HG02678 (cell line): Measurements from ENCODE around the gene ARL6IP6.

Experiments
- ATAC-seq: cut with Tn5 transposase; IDR thresholded peaks from one replicate; pipeline ENCODE4 v1.9.1; 2021; ENCODE audit warnings: mild to moderate bottlenecking, moderate library complexity; ENCODE audit not compliant: unreplicated experiment

Gene ARL6IP6

GRCh38 chr2:152718076-152718908, at the start of gene ARL6IP6:
Gene ARL6IP6 (plus strand): TSS chr2:152718620. CDS start chr2:152718625, 5 bp downstream.
- peak; percentile 68 for ATAC-seq

GRCh38 chr2:152674334-152674733, 44.1 kb upstream of the ARL6IP6 start:
- ATAC-seq: no peak

GRCh38 chr2:152676461-152676860, 42.0 kb upstream of the ARL6IP6 start:
- no peak for ATAC-seq

- ATAC-seq: no peak
Observed at GRCh38 chr2:152678808-152679207, 39.6 kb upstream of the ARL6IP6 start.

DNA sequence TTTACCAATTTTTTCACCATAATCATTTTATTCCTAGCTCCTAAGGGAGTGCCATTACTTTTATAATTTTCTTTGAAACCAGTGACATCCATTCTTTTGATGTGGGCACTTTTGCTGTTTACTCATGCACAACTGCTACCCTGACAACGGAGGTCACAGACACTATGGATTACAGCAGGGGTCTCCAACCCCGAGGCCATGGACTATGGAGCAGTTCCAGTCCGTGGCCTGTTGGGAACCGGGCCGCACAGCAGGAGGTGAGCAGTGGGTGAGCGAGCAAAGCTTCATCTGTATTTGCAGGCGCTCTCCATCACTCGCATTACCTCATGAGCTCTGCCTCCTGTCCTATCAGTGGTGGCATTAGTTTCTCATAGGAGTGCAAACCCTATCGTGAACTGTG, 35.8 kb upstream of the ARL6IP6 start:
- ATAC-seq: no peak

DNA sequence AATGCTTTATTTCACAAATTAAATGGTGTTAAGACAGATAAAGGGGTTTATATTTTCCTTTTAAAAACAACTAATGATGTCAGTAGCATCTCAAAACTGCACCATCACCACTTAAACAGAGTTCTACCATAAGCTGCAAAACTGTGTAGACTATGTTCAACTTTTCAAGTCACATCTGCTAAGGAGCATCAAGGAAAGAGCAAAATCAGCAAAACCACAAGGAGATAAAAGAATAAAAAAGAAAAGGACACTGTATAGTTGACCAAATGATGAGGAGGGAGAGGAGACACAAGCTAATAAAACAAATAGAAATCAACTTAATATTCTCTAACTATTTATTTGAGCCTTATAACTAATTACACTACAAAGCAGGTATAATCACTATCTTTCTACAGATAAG, 35.0 kb upstream of the ARL6IP6 start:
- ATAC-seq: no peak

DNA sequence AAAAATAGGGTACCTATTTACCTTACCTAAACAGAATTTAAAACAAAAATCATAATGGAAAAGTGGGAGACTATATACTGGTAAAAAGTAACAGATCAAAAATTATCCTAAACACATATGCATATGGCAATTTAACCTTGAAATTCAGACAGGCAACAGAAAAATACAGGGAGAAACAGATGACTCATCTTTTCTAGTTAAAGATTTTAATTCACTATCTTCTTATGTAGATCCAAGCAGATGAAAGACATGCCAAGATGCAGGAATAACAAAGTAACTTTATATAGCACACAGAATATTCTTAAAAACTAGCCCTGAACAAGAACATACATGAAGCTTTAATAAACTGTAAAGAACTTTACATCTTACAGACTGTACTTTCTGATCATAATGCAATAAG, 32.1 kb upstream of the ARL6IP6 start:
- no peak for ATAC-seq

GRCh38 chr2:152693033-152693432, 25.4 kb upstream of the ARL6IP6 start:
- peak; percentile 83 for ATAC-seq

- peak; percentile 72 for ATAC-seq
Observed at GRCh38 chr2:152694161-152694661, 24.2 kb upstream of the ARL6IP6 start.

DNA sequence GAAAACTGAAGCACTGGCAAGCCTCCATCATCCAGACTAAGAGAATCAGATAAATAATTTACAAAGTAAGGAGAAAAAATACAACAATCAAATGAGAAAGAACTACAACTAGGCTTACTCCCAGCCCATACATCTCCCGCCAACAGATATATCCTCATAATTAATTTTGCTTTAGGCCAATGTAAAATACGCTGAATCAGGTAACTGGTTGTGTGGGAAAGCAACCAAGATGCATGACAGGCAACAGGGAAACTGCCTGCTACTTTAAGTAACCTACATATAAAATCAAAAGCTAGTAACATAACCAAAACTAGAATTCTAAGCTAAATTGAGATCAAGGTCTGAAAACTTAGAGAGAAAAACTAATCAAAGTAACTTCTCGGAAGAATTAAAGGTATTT, 22.7 kb upstream of the ARL6IP6 start:
- no peak for ATAC-seq

- ATAC-seq: no peak
Observed at GRCh38 chr2:152696476-152696875, 21.9 kb upstream of the ARL6IP6 start.

- ATAC-seq: no peak
Observed at GRCh38 chr2:152701198-152701597, 17.2 kb upstream of the ARL6IP6 start.

GRCh38 chr2:152706477-152707021, 11.9 kb upstream of the ARL6IP6 start:
- no peak for ATAC-seq

DNA sequence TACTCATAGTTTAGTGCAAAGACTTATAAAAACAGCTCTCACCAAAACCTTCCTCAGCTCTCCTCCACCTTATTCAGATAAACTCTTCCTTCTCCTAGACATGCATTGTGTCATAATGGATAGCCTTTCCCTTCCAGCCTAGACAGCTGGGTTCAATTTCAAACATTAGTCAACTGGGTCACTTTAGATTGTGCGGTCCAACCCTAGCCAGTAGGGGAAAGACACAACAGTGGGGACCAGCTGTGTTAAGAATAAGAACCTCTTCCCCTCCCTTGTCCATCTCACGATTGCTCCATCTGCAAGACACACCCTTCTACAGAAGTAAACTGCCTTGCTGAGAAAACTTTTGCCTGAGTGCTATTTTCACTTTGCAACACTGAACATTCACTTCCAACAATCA, 9.7 kb upstream of the ARL6IP6 start:
- ATAC-seq: no peak

DNA sequence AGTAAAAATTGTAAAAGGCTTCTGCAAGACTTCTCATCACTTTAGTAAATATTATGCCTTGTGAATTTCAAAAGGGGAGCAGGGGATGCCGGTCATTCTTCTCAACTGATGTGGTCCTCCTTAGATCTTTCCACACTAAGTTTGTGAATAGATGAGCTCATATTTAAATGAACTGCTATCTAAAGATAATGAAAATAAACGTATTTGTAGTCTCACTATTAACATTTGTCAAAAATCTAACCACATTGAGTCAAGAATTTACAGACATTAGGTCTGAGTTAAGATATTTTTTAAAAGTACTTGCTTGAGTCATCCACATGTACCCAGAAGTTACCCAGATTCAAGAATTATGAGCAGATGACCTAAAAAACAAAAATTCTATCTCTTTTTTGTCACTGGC, 7.7 kb upstream of the ARL6IP6 start:
- no peak for ATAC-seq

DNA sequence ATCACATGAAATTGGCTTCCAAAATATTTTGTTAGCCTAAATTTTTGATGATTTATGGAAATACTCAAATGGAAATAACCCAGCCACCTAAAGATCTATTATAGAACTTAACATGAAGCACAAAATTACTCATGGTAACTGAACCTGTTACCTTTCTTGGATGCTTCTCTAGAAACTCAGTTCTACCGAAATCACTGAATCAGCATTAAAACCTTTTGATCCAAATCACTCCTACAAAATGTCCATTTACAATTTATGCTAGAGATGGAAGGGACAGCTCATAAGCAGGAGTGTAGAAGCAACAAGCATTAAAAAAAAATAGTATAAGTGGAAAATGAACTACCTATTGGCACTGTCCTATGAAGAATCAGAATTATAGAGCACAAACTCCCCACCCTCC, 3.3 kb upstream of the ARL6IP6 start:
- no peak for ATAC-seq

- ATAC-seq: no peak
Observed at GRCh38 chr2:152715854-152716428, 2.5 kb upstream of the ARL6IP6 start.

DNA sequence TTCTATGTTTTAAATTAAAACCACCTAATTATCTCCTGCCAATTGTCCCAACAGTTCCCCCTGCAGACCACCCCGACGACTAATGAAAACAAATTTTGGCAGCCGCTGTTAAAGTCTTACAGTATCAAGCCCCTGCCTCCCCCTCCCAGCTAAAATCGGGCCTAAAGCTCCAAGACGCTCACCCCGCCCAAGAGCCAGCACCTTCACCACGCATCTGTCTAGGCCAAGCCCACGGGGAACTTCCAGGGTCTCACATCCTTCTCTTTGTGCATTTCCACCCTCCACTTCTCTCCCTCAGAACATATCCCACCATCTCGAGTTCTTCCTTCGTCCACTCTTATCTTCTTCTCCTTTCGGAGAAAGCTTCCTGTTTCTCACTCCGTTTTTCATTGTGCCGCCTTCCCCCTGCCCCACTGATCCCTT, 1.6 kb upstream of the ARL6IP6 start:
- no peak for ATAC-seq

DNA sequence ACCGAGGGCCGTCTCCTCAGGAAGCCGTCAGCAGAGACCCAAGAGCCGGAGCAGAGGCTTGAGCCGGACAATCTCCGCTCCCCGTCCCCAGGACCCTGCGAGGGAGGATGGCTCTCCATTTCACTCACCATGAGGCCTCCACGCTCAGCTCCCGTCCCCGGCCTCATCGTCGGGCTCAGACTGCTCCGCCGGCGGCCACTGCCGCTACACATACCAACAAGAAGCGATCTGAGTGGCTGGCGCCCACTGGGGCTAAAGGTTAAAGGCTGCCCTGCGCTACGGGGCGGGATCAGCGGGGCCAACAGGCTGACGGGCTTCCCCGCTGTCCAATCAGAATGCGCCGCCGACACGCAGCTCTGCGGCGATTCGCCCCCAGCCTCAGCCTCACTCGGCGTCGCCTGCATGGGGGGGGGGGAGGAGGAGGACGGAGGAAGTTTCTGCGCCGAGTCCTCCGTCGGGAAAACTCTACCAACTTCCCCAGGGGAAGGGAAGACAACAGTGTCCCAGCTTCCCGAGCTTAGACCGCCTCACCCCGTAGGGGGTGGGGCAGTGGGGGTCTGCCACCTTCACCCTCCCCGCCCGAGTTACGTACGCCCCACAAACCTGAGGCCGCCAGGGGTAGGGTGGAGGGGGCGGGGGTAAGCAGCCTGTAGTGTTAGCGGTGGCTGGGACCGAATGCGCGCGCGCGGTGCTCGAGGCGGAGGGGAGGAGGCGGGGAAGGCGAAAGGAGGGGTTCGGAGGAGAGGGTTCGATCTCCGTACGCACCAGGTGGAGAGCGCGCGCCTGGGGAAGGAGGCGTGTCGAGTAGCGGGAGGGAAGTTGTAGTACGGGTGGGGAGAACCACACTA, 968 bp upstream of the ARL6IP6 start, which contains the start of gene PRPF40A:
TSS of gene PRPF40A (minus strand) at position 234 of the 848 bp plus-strand sequence. CDS start at position 212, 22 bp downstream.
- ATAC-seq: peak; percentile 64

GRCh38 chr2:152718909-152719645, 657 bp downstream of the ARL6IP6 start:
- peak; percentile 26 for ATAC-seq
